ENCODE data around the gene CD99. TPM values are rescaled to one million over a fixed set of nuclear protein-coding genes. Genes with fewer than 3 reads are reported as not detected.

The CD99 gene
- total and polyA plus RNA-seq, 9 of the 15 experiments (the other 6 are each of a cell fraction or from before 2014, with no cell fraction given) = 5.0 to 55.3 (median 34.5) TPM

GRCh38 chrX:2699959-2700358 lies 8.9 kb downstream of the CD99 start:
- in situ Hi-C loops (cut with MboI) (no loop called here), intact Hi-C loops (cut with micrococcal nuclease) (no loop called here)
- Histone ChIP-seq H3K27ac (ENCODE audit: extremely low read depth, low read depth, low read length) (no peak overlapping the region), H3K79me2 (ENCODE audit: control insufficient read depth, insufficient read depth, low read length) (no peaks in the 10 kb centered on the region), H3K9me1 (ENCODE audit: control insufficient read depth, insufficient read depth, low read length) (no peaks in the 10 kb centered on the region), H2AFZ (ENCODE audit: low read depth, low read length) (no peak overlapping the region), H3K4me2 (ENCODE audit: insufficient read depth, low read length) (no peak overlapping the region), H3K9me3 (replicated peaks; ENCODE audit: control insufficient read depth, insufficient read depth, low read depth, low read length) (no peaks in the 10 kb centered on the region), H3K4me3 (no peak overlapping the region), H3K9ac (ENCODE audit: insufficient read depth in 1 of 2, low read depth in 2 of 2, low read length in 2 of 2) (no peak overlapping the region), H3K36me3 (ENCODE audit: control insufficient read depth, insufficient read depth, low read length) (no peaks in the 10 kb centered on the region), H3K4me1 (replicated peaks in 1 of 2; ENCODE audit: control insufficient read depth in 2 of 2, insufficient read depth in 2 of 2, low read length in 2 of 2) (peaks cover 3 to 6% of the 10 kb centered on the region in 2 experiments; a peak in 3 of 5 replicates), H3K27me3 (ENCODE audit: control insufficient read depth in 2 of 2, insufficient read depth in 2 of 2, low read length in 2 of 2) (no peaks in the 10 kb centered on the region), H4K20me1 (replicated peaks; ENCODE audit: control insufficient read depth, insufficient read depth, low read length) (no peaks in the 10 kb centered on the region)
- TF ChIP-seq NFE2 (IDR thresholded peaks at IDR 0.05; ENCODE audit: low read depth) = no peak
- TF ChIP-seq ATF2 (CRISPR knock-in tag; IDR thresholded peaks at IDR 0.05) = no peak
- no peak for TF ChIP-seq TSC22D4 (tag; IDR thresholded peaks at IDR 0.05)
- TF ChIP-seq NFXL1 (CRISPR knock-in tag; IDR thresholded peaks at IDR 0.05) = no peak
- TF ChIP-seq ZNF175 (CRISPR knock-in tag; IDR thresholded peaks at IDR 0.05; ENCODE audit: low read depth) = no peak
- TF ChIP-seq, protein P1, sequence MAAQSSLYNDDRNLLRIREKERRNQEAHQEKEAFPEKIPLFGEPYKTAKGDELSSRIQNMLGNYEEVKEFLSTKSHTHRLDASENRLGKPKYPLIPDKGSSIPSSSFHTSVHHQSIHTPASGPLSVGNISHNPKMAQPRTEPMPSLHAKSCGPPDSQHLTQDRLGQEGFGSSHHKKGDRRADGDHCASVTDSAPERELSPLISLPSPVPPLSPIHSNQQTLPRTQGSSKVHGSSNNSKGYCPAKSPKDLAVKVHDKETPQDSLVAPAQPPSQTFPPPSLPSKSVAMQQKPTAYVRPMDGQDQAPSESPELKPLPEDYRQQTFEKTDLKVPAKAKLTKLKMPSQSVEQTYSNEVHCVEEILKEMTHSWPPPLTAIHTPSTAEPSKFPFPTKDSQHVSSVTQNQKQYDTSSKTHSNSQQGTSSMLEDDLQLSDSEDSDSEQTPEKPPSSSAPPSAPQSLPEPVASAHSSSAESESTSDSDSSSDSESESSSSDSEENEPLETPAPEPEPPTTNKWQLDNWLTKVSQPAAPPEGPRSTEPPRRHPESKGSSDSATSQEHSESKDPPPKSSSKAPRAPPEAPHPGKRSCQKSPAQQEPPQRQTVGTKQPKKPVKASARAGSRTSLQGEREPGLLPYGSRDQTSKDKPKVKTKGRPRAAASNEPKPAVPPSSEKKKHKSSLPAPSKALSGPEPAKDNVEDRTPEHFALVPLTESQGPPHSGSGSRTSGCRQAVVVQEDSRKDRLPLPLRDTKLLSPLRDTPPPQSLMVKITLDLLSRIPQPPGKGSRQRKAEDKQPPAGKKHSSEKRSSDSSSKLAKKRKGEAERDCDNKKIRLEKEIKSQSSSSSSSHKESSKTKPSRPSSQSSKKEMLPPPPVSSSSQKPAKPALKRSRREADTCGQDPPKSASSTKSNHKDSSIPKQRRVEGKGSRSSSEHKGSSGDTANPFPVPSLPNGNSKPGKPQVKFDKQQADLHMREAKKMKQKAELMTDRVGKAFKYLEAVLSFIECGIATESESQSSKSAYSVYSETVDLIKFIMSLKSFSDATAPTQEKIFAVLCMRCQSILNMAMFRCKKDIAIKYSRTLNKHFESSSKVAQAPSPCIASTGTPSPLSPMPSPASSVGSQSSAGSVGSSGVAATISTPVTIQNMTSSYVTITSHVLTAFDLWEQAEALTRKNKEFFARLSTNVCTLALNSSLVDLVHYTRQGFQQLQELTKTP (IDR thresholded peaks at IDR 0.05; ENCODE audit: low read depth in 1 of 2, partially characterized antibody in 2 of 2) = no peak
- no peak for TF ChIP-seq NUFIP1 (IDR thresholded peaks at IDR 0.05; ENCODE audit: partially characterized antibody)
- TF ChIP-seq ZNF165 (CRISPR knock-in tag; IDR thresholded peaks at IDR 0.05; ENCODE audit: borderline replicate concordance) = no peak
- no peak for TF ChIP-seq ATF1 (CRISPR knock-in tag; IDR thresholded peaks at IDR 0.05)
- no peak for TF ChIP-seq ATF1 (tag; IDR thresholded peaks at IDR 0.05)
- no peak for TF ChIP-seq FOSL1 (tag; conservative IDR thresholded peaks at IDR 0.05)
- no peak for TF ChIP-seq STAG1 (CRISPR knock-in tag; IDR thresholded peaks at IDR 0.05; ENCODE audit: borderline replicate concordance)
- TF ChIP-seq ELK1 (CRISPR knock-in tag; IDR thresholded peaks at IDR 0.05) = no peak
- no peak for TF ChIP-seq TBP (optimal IDR thresholded peaks at IDR 0.05; ENCODE audit: low read depth, low read length)
- no peak for TF ChIP-seq ZNF274 (IDR thresholded peaks at IDR 0.05; ENCODE audit: borderline replicate concordance, low read depth, low read length)
- TF ChIP-seq PURB (CRISPR knock-in tag; IDR thresholded peaks at IDR 0.05; ENCODE audit: low read depth) = no peak
- no peak for TF ChIP-seq TBL1XR1 (IDR thresholded peaks at IDR 0.05; ENCODE audit: low read length in 2 of 2)
- no peak for TF ChIP-seq GTF2F1 (IDR thresholded peaks at IDR 0.05; ENCODE audit: low read depth, low read length)
- no peak for TF ChIP-seq CHD2 (IDR thresholded peaks at IDR 0.05; ENCODE audit: low read depth, low read length)
- 24% methylated on average over 4 of the region's 4 CpGs for WGBS (ENCODE audit: insufficient coverage, low coverage, missing lambda C conversion rate)
- no TSS peak for BruUV-seq (replicated peaks)
- ChIA-PET CTCF (ENCODE audit: low intra/inter-chr PET ratio) (no interaction called here), POLR2A (no interaction called here)
- DNase-seq (ENCODE audit: extremely low read depth in 1 of 4, low spot score in 3 of 4) = no peak
- no peak for ATAC-seq
- FAIRE-seq = no peak
